Measurements from ENCODE around the gene KIAA0753.
"Not testable (repeated sequence)": the region's sequence is repeated elsewhere in the genome, so short reads cannot be mapped to it uniquely, and the experiment has no call there.

KIAA0753 gene

GRCh38 chr17:6597727-6598126 is 42.8 kb downstream of the KIAA0753 start:
- no peaks in the 10 kb centered on the region for H3K9me3 ChIP-seq (ENCODE audit: severe bottlenecking)
- H3K27me3 ChIP-seq (ENCODE audit: insufficient read depth, poor library complexity, severe bottlenecking), result no peaks in the 10 kb centered on the region
- no peak for DNase-seq (ENCODE audit: low spot score)
- no peak overlapping the region for H3K27ac ChIP-seq (ENCODE audit: poor library complexity, severe bottlenecking)
- H3K4me3 ChIP-seq (ENCODE audit: severe bottlenecking), result no peak overlapping the region
- no peak for ATAC-seq (ENCODE audit: low read depth)
- H3K36me3 ChIP-seq (ENCODE audit: low read depth), result peaks cover 89% of the 10 kb centered on the region
- no peak for TF ChIP-seq CTCF (IDR thresholded peaks at IDR 0.05; ENCODE audit: poor library complexity, severe bottlenecking)
- H3K4me1 ChIP-seq (ENCODE audit: insufficient read depth, poor library complexity, severe bottlenecking), result no peaks in the 10 kb centered on the region

GRCh38 chr17:6596941-6597340 is 43.6 kb downstream of the KIAA0753 start:
- no peak for ATAC-seq (ENCODE audit: low read depth)

GRCh38 chr17:6596511-6596910 is 44.0 kb downstream of the KIAA0753 start:
- ATAC-seq (ENCODE audit: low read depth) (no peak), DNase-seq (ENCODE audit: low spot score) (no peak)
- Histone ChIP-seq H3K36me3 (ENCODE audit: low read depth) (peaks cover 82% of the 10 kb centered on the region), H3K27me3 (ENCODE audit: insufficient read depth, poor library complexity, severe bottlenecking) (no peaks in the 10 kb centered on the region), H3K4me1 (ENCODE audit: insufficient read depth, poor library complexity, severe bottlenecking) (peaks cover 11% of the 10 kb centered on the region), H3K27ac (ENCODE audit: poor library complexity, severe bottlenecking) (no peak overlapping the region), H3K4me3 (ENCODE audit: severe bottlenecking) (no peak overlapping the region), H3K9me3 (ENCODE audit: severe bottlenecking) (no peaks in the 10 kb centered on the region)
- no peak for TF ChIP-seq CTCF (IDR thresholded peaks at IDR 0.05; ENCODE audit: poor library complexity, severe bottlenecking)

More at GRCh38 chr17:6596941-6597340, 43.6 kb downstream of the KIAA0753 start:
- peaks cover 7% of the 10 kb centered on the region for H3K4me1 ChIP-seq (ENCODE audit: insufficient read depth, poor library complexity, severe bottlenecking)
- H3K27me3 ChIP-seq (ENCODE audit: insufficient read depth, poor library complexity, severe bottlenecking), result no peaks in the 10 kb centered on the region
- H3K36me3 ChIP-seq (ENCODE audit: low read depth), result peaks cover 87% of the 10 kb centered on the region
- H3K4me3 ChIP-seq (ENCODE audit: severe bottlenecking), result no peak overlapping the region
- H3K9me3 ChIP-seq (ENCODE audit: severe bottlenecking), result no peaks in the 10 kb centered on the region
- no peak overlapping the region for H3K27ac ChIP-seq (ENCODE audit: poor library complexity, severe bottlenecking)
- no peak for DNase-seq (ENCODE audit: low spot score)
- no peak for TF ChIP-seq CTCF (IDR thresholded peaks at IDR 0.05; ENCODE audit: poor library complexity, severe bottlenecking)

- Histone ChIP-seq H3K4me3 (ENCODE audit: severe bottlenecking) (no peak overlapping the region), H3K9me3 (ENCODE audit: severe bottlenecking) (no peaks in the 10 kb centered on the region), H3K27ac (ENCODE audit: poor library complexity, severe bottlenecking) (no peak overlapping the region), H3K4me1 (ENCODE audit: insufficient read depth, poor library complexity, severe bottlenecking) (peaks cover 16% of the 10 kb centered on the region), H3K36me3 (ENCODE audit: low read depth) (peaks cover 81% of the 10 kb centered on the region), H3K27me3 (ENCODE audit: insufficient read depth, poor library complexity, severe bottlenecking) (no peaks in the 10 kb centered on the region)
- TF ChIP-seq CTCF (IDR thresholded peaks at IDR 0.05; ENCODE audit: poor library complexity, severe bottlenecking), result no peak
- ATAC-seq (ENCODE audit: low read depth) (no peak), DNase-seq (ENCODE audit: low spot score) (no peak)
These were observed 44.4 kb downstream of the KIAA0753 start for GRCh38 chr17:6596081-6596480.

- Histone ChIP-seq H3K27ac (ENCODE audit: poor library complexity, severe bottlenecking) (peak overlapping the region; percentile 92), H3K4me1 (ENCODE audit: insufficient read depth, poor library complexity, severe bottlenecking) (peaks cover 19% of the 10 kb centered on the region), H3K36me3 (ENCODE audit: low read depth) (peaks cover 81% of the 10 kb centered on the region)
- ATAC-seq (ENCODE audit: low read depth); H3K4me3 ChIP-seq (ENCODE audit: severe bottlenecking); DNase-seq (ENCODE audit: low spot score); H3K9me3 ChIP-seq (ENCODE audit: severe bottlenecking); H3K27me3 ChIP-seq (ENCODE audit: insufficient read depth, poor library complexity, severe bottlenecking): not testable (repeated sequence)
These were observed 47.1 kb downstream of the KIAA0753 start for GRCh38 chr17:6593371-6593770.
